NCI-H187 treated with DMSO at 0.1 percent for 48 hours (cell line): Measurements from ENCODE around the gene MAP3K8.
"Not testable (repeated sequence)": the region's sequence is repeated elsewhere in the genome, so short reads cannot be mapped to it uniquely, and the experiment has no call there.

ENCODE experiments used
- DNase-seq: peaks from one replicate; lab custom pipeline; 2025; lab: John Stamatoyannopoulos, UW

The MAP3K8 gene

DNA sequence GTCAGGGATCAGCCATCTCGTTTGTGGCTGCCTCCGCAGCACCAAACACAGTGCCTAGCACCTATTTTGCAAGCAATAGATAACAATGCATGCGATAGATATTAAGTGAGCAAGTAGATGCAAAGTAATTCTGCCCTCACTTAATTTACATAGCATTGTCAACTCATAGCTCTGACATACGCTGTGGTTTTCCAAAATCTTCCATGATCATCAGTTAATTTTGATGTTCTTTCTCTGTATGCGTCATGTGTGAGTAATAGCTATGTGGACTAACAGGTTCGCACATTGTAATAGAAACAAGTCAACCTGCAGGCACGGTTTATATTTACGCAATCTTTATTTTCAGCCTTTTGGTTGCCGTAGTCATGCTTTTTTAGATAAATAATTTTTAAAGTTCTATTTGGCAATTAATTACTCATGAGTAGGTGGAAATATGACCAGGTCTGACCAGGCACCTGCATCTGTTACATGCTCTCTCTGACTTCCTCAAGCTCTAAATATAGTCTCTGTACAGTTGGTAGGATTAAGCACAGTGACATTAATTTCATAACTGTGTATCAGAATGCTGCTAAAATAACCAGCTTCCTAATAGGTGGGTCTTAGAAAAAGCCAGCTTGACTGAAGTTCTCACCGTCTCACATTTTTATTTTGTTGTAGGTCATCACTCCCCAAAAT lies 13.3 kb downstream of the MAP3K8 start:
- DNase-seq = no peak

DNA sequence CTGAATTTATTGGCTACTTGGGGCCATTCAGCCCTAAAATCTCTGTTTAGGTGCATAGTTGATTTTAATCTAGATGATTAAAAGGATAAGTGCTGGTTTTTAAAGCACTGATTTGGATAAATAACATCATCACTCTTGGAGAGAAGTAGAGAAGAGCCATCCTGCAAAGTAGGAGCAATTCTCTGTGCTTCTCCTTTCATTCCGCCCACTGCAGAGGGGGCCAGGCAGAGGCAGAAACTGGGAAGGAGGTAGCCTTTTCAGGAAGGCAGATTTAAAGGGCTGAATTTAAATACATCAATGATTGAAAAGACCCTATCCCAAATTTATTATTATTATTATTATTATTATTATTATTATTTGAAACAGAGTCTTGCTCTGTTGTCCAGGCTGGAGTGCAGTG lies 14.1 kb downstream of the MAP3K8 start:
- no peak for DNase-seq

DNA sequence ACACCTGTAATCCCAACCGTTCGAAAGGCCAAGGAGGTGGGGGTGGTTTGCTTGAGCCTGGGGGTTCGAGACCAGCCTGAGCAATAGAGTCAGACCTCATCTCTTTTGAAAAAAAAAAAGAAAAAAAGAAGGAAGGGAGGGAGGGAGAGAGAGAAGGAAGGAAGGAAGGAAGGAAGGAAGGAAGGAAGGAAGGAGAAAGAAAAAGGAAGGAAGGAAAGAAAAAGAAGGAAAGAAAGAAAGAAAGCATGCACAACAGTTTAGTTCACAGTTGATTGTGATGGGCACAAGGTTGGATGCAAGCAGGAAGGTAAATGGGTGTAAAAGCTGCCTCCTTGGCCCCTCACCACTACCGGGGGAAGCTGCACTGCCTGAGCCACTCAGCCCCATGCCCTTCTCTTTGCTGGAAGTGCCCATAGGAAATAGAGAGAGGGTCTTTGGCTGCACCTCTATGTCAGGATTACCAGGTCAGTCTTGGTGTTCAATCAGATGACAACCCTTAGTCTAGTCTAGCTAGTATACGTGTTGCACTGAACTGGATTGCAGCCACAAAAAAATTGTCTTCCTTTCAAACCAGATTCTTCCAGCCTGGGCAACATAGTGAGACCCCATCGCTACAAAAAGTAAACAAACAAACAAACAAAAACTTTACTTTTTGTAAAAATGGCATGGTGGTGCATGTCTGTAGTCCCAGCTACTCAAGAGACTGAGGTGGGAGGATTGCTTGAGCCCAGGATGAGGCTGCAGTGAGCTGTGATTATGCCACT lies 20.0 kb downstream of the MAP3K8 start:
- DNase-seq = no peak

DNA sequence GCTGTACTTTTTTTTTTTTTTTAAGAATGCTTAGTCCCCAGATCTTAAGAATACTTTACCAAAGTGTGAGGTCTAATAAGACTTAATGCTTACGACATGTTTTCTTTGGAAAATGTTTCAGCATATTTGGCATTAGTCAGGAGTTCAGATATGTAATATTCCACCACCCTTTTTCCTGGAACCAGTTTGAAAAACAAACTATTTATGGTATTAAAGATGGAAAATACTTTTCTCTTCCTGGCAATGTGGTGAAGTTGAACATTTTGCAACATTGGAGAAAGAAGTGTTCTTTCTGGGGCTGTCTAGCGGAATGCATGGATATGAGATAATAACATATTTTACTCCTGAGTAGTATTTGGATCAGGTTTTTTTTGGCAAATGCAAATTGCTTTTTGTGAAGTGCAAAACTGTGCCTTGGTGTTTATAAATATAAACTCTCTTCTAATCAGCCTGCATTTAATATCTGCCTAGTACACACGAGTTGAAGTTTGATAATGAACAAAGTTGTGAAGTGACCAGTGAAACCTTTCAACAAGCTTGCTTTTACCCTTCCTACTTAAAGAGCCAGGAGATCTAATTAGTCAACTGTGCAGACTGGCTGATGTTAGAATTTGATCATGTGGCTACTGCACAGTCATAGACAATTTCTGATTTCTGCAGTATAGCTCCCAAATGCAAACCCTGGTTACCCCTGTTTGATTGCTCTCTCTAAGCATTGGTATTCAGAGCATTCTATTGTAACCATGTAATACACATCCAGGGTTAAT lies 20.9 kb downstream of the MAP3K8 start:
- DNase-seq = no peak

DNA sequence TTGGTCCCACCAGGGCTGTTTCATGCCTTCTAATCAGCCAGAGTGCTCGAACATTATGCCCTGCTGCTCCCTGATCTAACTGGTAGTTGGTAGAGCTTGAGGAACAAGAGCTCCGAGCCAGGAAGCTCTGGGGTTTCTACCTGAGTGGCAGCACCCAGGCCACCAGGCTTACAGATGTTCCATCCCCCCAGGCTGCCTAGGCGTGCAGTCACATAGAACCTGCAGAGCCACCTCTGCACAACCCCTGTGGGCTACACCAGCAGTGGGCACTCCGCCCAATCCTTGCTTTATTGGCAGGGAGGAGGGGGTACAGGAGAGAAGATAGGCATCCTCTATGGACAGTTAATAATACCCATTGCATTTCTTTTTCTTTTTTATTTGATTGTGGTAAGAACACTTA lies 21.8 kb downstream of the MAP3K8 start:
- DNase-seq = no peak

DNA sequence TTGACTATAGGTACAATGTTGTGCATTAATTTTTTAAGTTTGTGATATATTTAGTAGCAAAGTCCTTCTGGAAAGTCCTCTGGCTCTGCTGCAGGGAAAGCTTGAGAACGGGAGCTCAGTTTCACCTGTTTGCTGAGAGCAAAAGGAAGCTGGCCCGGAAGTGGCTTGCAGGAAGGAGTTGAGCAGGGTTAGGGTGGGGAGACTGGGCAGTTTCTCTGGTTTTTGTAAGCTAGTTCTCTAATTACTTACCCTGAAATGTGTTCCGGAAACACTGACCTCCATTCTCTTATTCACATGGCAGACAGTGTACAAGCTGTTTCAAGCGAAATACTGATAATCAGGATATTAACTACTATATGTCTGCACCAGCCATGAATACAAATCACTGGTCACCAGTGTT lies 22.3 kb downstream of the MAP3K8 start:
- no peak for DNase-seq

DNA sequence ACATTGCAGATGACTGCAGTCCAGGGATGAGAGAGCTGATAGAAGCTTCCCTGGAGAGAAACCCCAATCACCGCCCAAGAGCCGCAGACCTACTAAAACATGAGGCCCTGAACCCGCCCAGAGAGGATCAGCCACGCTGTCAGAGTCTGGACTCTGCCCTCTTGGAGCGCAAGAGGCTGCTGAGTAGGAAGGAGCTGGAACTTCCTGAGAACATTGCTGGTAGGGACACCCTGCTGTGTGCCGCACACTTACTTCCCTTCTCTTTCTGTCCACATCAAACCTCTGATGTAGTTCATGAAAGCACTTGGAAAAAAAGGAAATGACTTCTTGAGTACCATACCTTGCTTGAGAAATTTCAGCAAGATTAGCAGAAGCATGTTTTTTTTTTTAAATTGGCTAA lies 25.3 kb downstream of the MAP3K8 start:
- DNase-seq = no peak

DNA sequence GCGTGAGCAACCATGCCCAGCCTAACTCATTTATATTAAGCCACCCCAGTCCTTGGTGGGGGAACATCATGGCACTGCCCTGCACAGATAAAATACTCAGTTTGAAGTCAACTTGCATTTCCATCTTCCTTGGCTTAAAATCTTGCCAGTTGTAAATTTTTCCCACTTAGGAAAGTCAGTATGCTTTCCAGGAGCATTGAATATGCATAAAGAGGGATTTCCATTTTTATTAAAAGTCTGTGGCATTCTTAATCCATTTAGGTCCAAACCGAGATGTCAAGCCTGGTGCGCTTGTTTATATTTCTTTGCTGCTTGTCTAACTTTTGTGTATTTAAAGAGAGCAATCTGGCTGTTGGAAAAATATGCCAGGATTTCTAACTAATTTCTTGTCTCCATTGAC lies 26.1 kb downstream of the MAP3K8 start:
- DNase-seq = no peak

DNA sequence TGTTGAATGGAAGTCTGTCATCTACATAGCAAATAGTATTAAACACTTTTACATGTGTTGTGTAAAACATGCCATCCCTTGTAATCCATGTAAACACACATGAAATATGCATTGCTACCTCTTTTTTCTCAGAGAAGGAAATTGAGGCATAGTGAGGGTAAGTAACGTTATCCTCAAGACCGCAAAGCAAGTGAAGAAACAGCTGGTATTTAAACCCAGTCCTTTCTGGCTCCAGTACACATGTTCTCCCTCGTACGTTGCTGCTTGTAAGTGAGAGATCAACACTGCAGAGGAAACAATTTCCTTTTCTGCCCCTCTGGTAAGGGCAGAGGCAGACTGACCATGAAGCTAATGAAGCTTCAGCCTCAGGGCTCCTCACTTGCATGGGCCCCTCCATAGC lies 28.5 kb downstream of the MAP3K8 start:
- no peak for DNase-seq

DNA sequence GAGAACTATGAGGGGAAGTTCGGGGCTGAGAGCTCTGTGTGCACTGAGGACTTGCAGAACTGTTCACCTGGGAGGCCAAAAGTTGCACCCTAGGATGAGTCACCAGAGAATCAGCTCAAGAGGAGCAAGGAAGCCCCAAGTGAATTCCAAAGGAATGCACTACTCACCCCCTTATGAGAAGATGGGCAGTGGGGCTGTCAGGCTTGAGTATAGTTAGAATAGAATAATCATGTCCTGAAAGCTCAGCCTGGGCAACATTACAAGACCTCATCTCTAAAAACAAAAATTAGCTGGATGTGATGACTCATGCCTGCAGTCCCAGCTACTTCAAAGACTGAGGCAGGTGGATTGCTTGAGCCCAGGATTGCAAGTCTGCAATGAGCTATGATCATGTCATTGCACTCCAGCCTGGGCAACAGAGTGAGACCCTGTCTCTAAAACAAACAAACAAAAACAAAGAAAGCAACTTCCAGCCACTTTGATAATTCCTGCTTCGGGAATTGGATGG lies 30.0 kb downstream of the MAP3K8 start:
- no peak for DNase-seq

DNA sequence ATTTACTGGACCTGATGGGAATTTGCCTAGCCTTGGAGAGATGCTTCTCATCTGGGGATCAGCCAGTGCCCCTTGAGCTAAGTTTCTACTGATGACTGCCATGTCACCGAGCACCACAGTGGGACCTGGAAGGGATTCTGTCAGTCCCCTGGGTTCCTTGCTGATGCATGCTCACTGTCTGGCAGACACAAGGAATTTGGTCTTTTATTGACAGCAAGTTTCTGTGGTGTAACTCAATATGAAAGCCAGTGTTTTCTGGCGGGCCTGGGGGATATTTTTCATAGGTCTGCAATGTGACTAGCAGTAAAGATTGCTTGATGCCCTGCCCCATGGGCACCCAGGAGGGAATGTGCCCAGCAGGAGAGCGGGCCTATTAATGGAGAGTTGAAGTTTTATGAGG lies 30.7 kb downstream of the MAP3K8 start:
- DNase-seq = no peak

DNA sequence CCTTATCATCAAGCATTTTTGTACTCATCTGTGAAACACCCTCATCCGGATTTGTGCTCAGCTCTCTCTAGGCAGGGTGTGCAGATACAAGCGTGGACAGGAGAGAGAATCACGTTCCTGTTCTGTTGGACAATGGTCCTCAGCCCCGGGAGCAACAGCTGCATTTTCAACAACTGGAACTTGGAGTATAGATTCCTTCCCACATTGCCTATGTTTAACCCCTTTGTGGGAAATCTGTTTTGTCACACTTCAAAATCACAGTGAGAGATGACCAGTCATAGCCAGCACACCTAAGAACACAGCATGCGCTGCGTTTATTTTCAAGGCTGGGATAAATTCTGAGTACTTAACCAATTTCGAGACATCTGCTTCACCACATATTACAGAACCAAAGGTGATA lies 32.5 kb downstream of the MAP3K8 start:
- no peak for DNase-seq

DNA sequence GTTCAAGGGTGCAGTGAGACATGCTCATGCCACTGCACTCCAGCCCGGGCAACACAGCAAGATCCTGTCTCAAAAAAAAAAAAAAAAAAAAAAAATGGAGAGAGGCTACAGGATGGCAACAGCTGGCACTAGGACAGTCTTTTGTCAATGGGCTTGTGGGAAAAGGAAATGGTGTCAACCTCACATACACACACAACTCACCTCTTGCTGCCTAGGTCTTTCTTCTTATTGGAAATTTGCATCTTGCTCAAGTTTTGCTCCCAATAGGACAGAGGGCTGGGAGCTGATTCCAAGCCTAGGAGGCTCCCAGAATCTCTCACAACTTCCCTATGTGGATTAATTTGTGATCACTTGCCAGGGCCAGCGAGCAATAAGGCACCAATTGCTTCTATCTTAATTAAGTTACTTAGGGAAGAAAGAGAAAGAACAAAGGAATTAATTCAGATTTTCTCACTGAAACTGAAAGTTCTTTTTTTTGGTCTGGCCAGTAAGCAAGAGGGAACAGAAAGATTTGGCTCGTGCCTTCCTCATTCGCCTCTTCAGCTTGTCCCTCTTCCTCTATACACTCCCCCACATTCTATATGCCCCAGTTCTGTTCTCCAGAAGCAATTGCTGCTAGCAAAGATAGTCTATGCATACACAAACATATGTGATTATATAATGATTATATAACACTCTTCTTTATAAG lies 33.8 kb downstream of the MAP3K8 start:
- no peak for DNase-seq

DNA sequence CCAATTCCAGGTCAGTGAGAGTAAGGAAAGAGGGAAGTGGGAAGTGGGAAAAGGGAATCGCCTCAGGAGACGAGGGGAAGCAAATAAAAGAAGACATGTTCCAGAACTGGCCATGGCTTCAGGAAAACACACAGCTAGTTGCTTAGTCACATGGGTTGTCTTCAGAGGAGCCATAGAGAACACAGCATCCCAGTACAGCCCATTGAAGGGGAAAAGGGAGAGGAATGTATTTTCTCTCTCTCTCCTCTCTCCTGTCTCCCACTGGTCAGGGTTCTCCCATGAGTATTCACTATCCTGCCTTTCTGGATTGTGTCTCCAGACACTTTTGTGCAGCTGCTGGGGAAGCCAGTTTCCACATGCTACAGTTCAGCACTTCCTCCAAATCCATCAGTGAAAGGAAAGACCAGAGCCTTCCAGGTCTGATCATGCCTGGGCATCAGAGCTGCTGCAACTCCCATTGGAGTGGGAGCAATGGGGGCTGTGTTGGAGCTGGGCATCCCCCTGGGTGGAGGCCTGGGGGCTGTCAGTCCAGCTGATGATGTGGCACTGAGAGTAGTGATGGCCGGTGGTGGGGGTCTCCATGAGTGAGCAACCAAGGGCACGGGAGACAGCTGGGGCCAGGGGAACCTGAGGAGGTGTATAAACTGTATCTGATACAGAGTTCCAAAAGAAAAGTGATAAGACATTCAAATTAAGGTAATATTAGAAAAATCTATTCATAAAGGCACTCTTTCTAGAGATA lies 38.6 kb downstream of the MAP3K8 start:
- no peak for DNase-seq

DNA sequence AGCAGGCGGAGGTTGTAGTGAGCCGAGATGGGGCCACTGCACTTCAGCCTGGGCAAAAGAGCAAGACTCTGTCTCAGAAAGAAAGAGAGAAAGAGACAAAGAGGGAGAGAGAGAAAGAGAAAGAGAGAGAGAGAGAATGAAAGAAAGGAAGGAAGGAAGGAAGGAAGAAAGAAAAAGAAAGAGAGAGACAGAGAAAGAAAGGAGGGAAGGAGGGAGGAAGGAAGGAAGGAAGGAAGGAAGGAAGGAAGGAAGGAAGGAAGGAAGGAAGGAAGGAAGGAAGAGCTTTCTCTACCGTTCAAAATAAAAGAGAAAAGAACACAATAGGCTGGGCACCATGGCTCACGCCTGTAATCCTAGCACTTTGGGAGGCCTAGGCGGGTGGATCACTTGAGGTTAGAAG lies 41.5 kb downstream of the MAP3K8 start:
- not testable (repeated sequence) for DNase-seq

DNA sequence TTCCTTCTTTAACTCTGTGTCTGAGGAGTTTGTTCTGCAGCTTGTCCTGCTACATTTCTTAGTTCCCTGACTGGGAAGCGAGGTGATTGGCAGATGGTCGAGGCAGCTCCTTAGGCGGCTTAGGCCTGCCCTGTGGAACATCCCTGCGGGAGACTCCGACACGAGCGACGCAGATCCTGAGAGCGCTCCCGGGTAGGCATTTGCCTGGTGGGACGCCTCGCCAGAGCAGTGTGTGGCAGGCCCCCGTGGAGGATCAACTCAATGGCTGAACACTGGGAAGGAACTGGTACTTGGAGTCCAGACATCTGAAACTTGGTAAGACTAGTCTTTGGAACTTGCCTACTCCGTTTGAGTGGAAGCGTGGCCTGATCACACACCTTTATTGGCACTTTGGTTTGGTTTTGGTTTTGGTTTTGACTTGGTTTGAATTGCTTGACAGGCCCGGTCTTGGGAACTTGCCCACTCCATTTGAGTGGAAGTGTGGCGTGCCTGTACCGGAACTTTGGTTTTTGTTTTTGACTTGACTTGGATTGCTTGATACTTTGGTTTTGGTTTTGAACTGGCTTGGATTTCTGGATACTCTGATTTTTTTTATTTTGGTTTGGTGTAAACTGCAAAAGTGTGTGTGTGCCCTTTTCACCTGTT lies 42.6 kb downstream of the MAP3K8 start:
- no peak for DNase-seq

DNA sequence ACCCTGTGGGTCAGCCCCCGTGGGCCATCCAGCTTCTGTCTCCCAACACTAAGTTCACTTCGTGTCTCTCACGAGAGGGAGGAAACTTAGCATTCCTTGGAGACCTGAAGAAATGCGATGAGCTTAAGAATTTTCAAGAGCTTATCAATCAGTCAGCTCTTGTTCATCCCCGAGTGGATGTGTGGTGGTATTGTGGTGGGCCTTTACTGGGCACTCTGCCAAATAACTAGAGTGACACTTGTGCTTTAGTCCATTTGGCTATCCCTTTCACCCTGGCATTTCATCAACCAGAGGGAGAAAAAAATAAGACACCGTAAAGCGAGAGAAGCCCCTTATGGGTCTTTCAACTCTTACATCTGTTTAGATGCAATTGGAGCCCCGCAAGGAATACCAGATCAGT lies 45.5 kb downstream of the MAP3K8 start:
- DNase-seq = not testable (repeated sequence)

DNA sequence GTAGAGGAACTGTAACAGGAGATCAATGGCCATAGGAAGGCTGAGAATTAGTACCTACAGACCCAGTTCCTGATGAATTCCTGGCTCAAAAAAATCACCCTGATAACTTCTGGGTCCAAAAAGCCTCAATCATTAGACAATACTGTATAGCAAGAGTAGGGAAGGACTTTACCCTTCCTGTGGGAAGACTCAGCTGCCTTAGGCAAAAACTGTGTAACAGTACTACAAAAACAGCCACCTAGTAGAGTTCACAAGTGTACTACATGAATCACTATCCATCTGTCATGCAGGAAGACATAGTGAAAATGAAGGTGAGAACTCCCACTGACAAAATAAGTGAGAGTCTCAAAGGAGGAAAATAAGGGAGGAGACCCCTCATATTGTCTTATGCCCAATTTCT lies 47.6 kb downstream of the MAP3K8 start:
- no peak for DNase-seq

DNA sequence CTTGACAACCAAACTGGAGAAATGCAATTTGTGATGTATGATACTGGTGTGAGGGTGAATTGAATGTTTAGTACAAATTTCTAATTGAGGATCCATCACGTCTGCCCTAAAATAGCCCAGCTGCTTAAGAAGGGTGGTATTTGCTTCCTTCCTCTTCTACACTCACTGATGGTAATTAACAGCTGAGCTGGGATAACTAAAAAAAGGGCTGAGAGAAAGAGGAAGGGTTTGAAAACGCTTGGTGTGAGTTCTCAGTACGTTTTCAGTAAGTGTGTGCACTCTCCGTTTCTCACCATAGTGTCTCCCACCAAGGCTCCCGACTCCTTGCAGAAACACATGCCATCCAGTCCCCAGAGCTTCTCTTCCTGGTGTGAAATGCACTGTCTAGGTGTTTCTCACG lies 54.3 kb downstream of the MAP3K8 start:
- no peak for DNase-seq

DNA sequence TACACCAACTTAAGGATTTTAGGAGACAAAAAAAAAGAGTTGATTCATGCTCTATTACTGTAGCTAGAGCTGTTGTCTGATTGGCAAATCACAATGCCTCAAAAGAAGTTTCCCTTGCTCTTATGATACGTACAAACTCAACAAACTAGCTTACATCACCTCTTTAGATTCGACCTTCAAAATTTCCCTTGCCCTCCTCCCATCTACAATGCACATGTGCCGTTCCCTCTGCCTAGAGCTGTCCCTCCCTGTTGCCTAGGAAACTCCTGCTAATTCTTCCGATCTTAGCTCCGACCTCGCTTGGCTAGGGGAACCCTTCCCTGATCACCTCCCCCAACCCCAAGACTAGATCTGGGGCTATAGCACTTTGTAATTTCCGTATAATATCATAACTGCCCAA lies 55.4 kb downstream of the MAP3K8 start:
- no peak for DNase-seq
